NCI-H524 (cell line): ENCODE results near the gene PRAMEF1.
"Not testable (repeated sequence)": the region's sequence is repeated elsewhere in the genome, so short reads cannot be mapped to it uniquely, and the experiment has no call there.

Experiments
- DNase-seq, 2 experiments: peaks; one replicate each; lab custom pipeline; 2025; lab: John Stamatoyannopoulos, UW

PRAMEF1 gene

GRCh38 chr1:12791097-12791496 lies at the start of gene PRAMEF1:
TSS of gene PRAMEF1 (plus strand) at chr1:12791397. CDS start at chr1:12793228, 1,831 bp downstream.
- not testable (repeated sequence) for DNase-seq

GRCh38 chr1:12741946-12742345 lies 49.3 kb upstream of the PRAMEF1 start:
- no peak for DNase-seq

- DNase-seq, result no peak
These were observed 45.8 kb upstream of the PRAMEF1 start for GRCh38 chr1:12745126-12745991.

- no peak for DNase-seq
These were observed 45.2 kb upstream of the PRAMEF1 start, which contains the start of gene CFAP107 for GRCh38 chr1:12745992-12746323. TSS of gene CFAP107 (plus strand) at chr1:12746200. CDS start at chr1:12746431, 231 bp downstream.

GRCh38 chr1:12748778-12749355 lies 42.3 kb upstream of the PRAMEF1 start:
- no peak for DNase-seq

- no peak for DNase-seq
These were observed 36.5 kb upstream of the PRAMEF1 start for GRCh38 chr1:12754738-12755137.

- DNase-seq, result no peak
These were observed 34.9 kb upstream of the PRAMEF1 start for GRCh38 chr1:12756273-12756672.

GRCh38 chr1:12756768-12757413 lies 34.3 kb upstream of the PRAMEF1 start:
- DNase-seq, result no peak

- DNase-seq, result no peak
These were observed 33.4 kb upstream of the PRAMEF1 start for GRCh38 chr1:12757836-12758235.

- peak in 1 of 2 experiments; percentile 1 for DNase-seq
These were observed 30.9 kb upstream of the PRAMEF1 start for GRCh38 chr1:12760256-12760795.

GRCh38 chr1:12761781-12762180 lies 29.4 kb upstream of the PRAMEF1 start:
- DNase-seq, result no peak

GRCh38 chr1:12762766-12763165 lies 28.4 kb upstream of the PRAMEF1 start:
- no peak for DNase-seq

- DNase-seq, result no peak
These were observed 27.7 kb upstream of the PRAMEF1 start for GRCh38 chr1:12763479-12763878.

GRCh38 chr1:12764016-12764415 lies 27.2 kb upstream of the PRAMEF1 start:
- no peak for DNase-seq

- DNase-seq, result no peak
These were observed 22.2 kb upstream of the PRAMEF1 start for GRCh38 chr1:12769031-12769430.

- DNase-seq, result no peak
These were observed 21.2 kb upstream of the PRAMEF1 start for GRCh38 chr1:12769976-12770505.

- DNase-seq, result no peak
These were observed 20.6 kb upstream of the PRAMEF1 start for GRCh38 chr1:12770620-12771019.

- DNase-seq, result no peak
These were observed 20.0 kb upstream of the PRAMEF1 start for GRCh38 chr1:12771186-12771585.

- no peak for DNase-seq
These were observed 18.7 kb upstream of the PRAMEF1 start for GRCh38 chr1:12772520-12772919.

GRCh38 chr1:12773438-12773837 lies 17.8 kb upstream of the PRAMEF1 start, which contains the start of gene PRAMEF12:
TSS of gene PRAMEF12 (plus strand) at chr1:12773738. CDS start at chr1:12774868, 1,130 bp downstream.
- DNase-seq, result no peak

- no peak for DNase-seq
These were observed 16.3 kb upstream of the PRAMEF1 start for GRCh38 chr1:12774801-12775345.

- DNase-seq, result no peak
These were observed 15.8 kb upstream of the PRAMEF1 start for GRCh38 chr1:12775443-12775842.
